ENCODE results near the gene TOMT. TPM values are rescaled to one million over a fixed set of nuclear protein-coding genes. Genes with fewer than 3 reads are reported as not detected.

Gene TOMT
- total and polyA plus RNA-seq, 2 donors (not counting 3 experiments of a cell fraction or from before 2014, with no cell fraction given), result not detected

- H3K27ac ChIP-seq (ENCODE audit: insufficient read depth, low read depth, low read length), result no peak overlapping the region
- H3K36me3 ChIP-seq (ENCODE audit: control insufficient read depth in 2 of 2, extremely low read depth in 1 of 2, insufficient read depth in 2 of 2, low read length in 2 of 2), result peaks cover 0 to 3% of the 10 kb centered on the region in 2 experiments
- H3K4me1 ChIP-seq (ENCODE audit: control insufficient read depth, extremely low read depth, insufficient read depth, low read length), result no peaks in the 10 kb centered on the region
- TF ChIP-seq FOS (IDR thresholded peaks at IDR 0.05; ENCODE audit: borderline replicate concordance, insufficient read depth, low read length) (no peak), MAX (IDR thresholded peaks at IDR 0.05; ENCODE audit: insufficient read depth, insufficient read length) (no peak), GATA2 (IDR thresholded peaks at IDR 0.05; ENCODE audit: insufficient read depth, insufficient read length, low read depth, low read length) (no peak), POLR2A (IDR thresholded peaks at IDR 0.05; ENCODE audit: low read depth, low read length) (no peak), MYC (IDR thresholded peaks at IDR 0.05; ENCODE audit: low read depth, low read length) (no peak), POLR2AphosphoS5 (IDR thresholded peaks at IDR 0.05; ENCODE audit: insufficient read depth, low read depth, low read length) (no peak), JUN (IDR thresholded peaks at IDR 0.05; ENCODE audit: borderline replicate concordance, insufficient read depth, insufficient read length, low read depth) (no peak), CTCF (IDR thresholded peaks at IDR 0.05; ENCODE audit: extremely low read depth in 1 of 2, insufficient read depth in 1 of 2, low read depth in 1 of 2, low read length in 2 of 2) (no peak), EZH2 (IDR thresholded peaks at IDR 0.05; ENCODE audit: borderline replicate concordance, low read depth, low read length, severe bottlenecking) (no peak)
- H2AFZ ChIP-seq (ENCODE audit: low read depth, low read length), result no peak overlapping the region
- no peaks in the 10 kb centered on the region for H4K20me1 ChIP-seq (replicated peaks; ENCODE audit: control insufficient read depth, extremely low read depth, insufficient read depth, low read length)
- CTCF ChIA-PET, result interaction anchor here (1.1 to 3.0 kb wide), 4 partner anchors 9 to 33 kb away, joined by 3 to 8 read pairs (median 5); no protein-coding TSS in a partner anchor
- POLR2A ChIA-PET, result no interaction called here
- no peak overlapping the region for H3K9ac ChIP-seq (replicated peaks; ENCODE audit: extremely low read depth, insufficient read depth, low read length)
- no peaks in the 10 kb centered on the region for H3K9me3 ChIP-seq (replicated peaks; ENCODE audit: control insufficient read depth, insufficient read depth, low read length)
- dilution Hi-C loops (cut with MboI; ENCODE audit: extremely low pct_ligation_motif_present, low sequenced_read_pairs), result no loop called here
- no peaks in the 10 kb centered on the region for H3K27me3 ChIP-seq (ENCODE audit: control insufficient read depth in 2 of 2, insufficient read depth in 2 of 2, low read length in 2 of 2)
- FAIRE-seq (no peak), DNase-seq (ENCODE audit: low read depth, low spot score) (no peak)
- no peak overlapping the region for H3K4me3 ChIP-seq (replicated peaks in 1 of 3; ENCODE audit: insufficient read depth in 1 of 3, low read depth in 1 of 3, low read length in 3 of 3)
- peaks cover 41% of the 10 kb centered on the region for H3K79me2 ChIP-seq (ENCODE audit: control insufficient read depth, insufficient read depth, low read length)
- no peaks in the 10 kb centered on the region for H3K9me1 ChIP-seq (replicated peaks; ENCODE audit: control insufficient read depth, extremely low read depth, insufficient read depth, low read length)
- intact Hi-C loops (cut with micrococcal nuclease), result no loop called here
- no peak overlapping the region for H3K4me2 ChIP-seq (ENCODE audit: insufficient read depth, low read length)
- no TSS peak for BruUV-seq (replicated peaks)
Measured at GRCh38 chr11:72058416-72059034, 47.2 kb upstream of the TOMT start.

Measured in endothelial cell of umbilical vein (primary cell).